IPS-18a (cell line): Measurements from ENCODE around the gene DDC.

Experiments used
- H3K27ac ChIP-seq: one replicate; pipeline ENCODE4 v1.5.1; 2013; ENCODE audit warnings: low read length
- H3K27me3 ChIP-seq: one replicate; pipeline ENCODE4 v1.6.1; 2013; ENCODE audit warnings: mild to moderate bottlenecking, low read length; ENCODE audit not compliant: control insufficient read depth, insufficient read depth
- H3K36me3 ChIP-seq: one replicate; pipeline ENCODE4 v1.6.1; 2013; ENCODE audit warnings: low read depth, low read length; ENCODE audit not compliant: control insufficient read depth
- H3K4me1 ChIP-seq: one replicate; pipeline ENCODE4 v1.6.1; 2013; ENCODE audit warnings: low read depth, low read length; ENCODE audit not compliant: control insufficient read depth
- H3K4me3 ChIP-seq: one replicate; pipeline ENCODE4 v1.5.1; 2013; ENCODE audit warnings: low read length
- H3K9ac ChIP-seq: one replicate; pipeline ENCODE4 v1.6.1; 2013; ENCODE audit warnings: mild to moderate bottlenecking, low read length, moderate library complexity
- H3K9me3 ChIP-seq: one replicate; pipeline ENCODE4 v1.6.1; 2013; ENCODE audit warnings: low read depth, low read length; ENCODE audit not compliant: control insufficient read depth

The DDC gene

DNA sequence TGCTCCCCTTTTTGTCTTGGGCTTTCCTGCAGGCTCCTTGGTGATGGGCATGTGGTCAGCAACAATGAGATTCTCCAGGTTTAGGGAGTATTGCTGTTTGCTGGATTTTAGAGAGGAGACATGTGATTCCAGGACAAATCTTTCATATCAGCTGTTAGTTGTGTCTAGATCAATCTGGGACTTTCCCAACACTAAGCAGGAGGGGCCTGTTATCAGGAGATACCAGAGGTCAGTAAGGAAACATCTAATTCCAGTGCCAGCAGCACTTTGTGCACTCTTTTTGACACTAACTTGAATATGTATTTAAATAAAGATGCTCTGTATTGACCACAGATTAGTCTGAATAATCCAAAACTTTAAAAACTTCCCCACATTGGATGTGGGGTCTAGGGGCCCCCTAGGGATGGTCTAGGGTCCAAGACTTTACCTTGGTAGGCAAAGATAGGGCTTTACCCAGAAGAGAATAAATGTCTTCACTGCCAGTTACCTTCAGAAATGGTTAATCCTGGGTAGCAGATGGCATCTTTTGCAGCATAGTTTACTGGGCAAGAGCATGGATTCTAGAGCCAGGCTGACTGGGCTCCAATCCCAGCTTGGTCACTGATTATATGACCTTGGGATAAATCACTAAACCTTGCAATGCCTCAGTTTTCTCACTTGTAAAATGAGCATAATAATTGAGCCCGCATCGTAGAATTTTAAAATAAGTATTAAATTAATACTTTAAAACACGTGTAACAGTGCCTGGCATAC lies 108.7 kb downstream of the DDC start:
- Histone ChIP-seq H3K27ac (no peak overlapping the region), H3K9ac (no peak overlapping the region), H3K27me3 (no peaks in the 10 kb centered on the region), H3K36me3 (no peaks in the 10 kb centered on the region), H3K9me3 (no peaks in the 10 kb centered on the region), H3K4me3 (no peak overlapping the region), H3K4me1 (no peaks in the 10 kb centered on the region)

DNA sequence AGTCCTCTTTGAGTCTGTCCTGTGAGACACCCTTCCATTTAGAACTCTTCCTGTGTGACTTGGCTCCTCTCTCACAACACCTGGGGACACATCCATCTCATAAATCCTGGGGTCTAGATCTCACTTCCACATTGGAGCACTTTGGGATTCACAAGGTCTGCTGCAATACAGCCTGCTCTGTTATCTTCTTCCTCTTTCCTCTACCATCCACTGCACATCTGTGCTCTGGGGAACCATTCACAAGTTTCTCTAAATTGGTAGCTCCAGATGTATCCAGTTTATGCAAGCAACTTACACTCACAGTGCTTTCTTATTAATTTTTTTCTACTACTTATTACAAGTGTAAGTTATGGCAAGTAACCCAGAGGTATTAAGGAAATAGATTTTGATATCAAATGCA lies 109.5 kb downstream of the DDC start:
- H3K9me3 ChIP-seq, result no peaks in the 10 kb centered on the region
- no peak overlapping the region for H3K4me3 ChIP-seq
- no peak overlapping the region for H3K27ac ChIP-seq
- no peak overlapping the region for H3K9ac ChIP-seq
- no peaks in the 10 kb centered on the region for H3K36me3 ChIP-seq
- no peaks in the 10 kb centered on the region for H3K4me1 ChIP-seq
- H3K27me3 ChIP-seq, result peaks cover 6% of the 10 kb centered on the region

GRCh38 chr7:50454968-50455367 lies 110.2 kb downstream of the DDC start:
- no peak overlapping the region for H3K27ac ChIP-seq
- H3K9me3 ChIP-seq, result no peaks in the 10 kb centered on the region
- H3K9ac ChIP-seq, result no peak overlapping the region
- H3K4me1 ChIP-seq, result no peaks in the 10 kb centered on the region
- no peaks in the 10 kb centered on the region for H3K36me3 ChIP-seq
- no peak overlapping the region for H3K4me3 ChIP-seq
- peaks cover 6% of the 10 kb centered on the region for H3K27me3 ChIP-seq

DNA sequence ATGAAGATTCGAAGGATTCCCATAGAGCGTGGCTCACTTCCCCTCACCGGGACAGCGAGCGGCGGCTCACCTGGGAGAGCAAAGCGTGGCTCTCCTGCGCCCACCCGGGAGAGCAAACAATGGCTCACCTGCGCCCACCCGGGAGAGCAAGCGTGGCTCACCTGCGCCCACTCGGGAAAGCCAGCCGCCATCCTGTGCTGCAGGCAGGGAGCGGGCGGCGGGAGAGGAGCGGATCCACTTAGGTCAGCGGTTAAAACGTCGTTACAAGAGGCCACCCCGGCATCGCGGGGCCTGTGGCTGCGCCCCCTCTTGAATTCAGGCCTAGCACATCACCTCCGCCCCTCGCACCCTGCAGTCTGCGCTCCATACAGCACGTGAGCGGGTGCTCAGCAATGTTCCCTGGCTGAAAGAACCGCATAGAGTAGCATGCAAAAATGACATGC lies 114.6 kb downstream of the DDC start:
- Histone ChIP-seq H3K27me3 (peaks cover 6% of the 10 kb centered on the region), H3K4me1 (peaks cover 8% of the 10 kb centered on the region), H3K9ac (no peak overlapping the region), H3K4me3 (peak overlapping the region; percentile 52), H3K9me3 (no peaks in the 10 kb centered on the region), H3K36me3 (peaks cover 7% of the 10 kb centered on the region), H3K27ac (no peak overlapping the region)

DNA sequence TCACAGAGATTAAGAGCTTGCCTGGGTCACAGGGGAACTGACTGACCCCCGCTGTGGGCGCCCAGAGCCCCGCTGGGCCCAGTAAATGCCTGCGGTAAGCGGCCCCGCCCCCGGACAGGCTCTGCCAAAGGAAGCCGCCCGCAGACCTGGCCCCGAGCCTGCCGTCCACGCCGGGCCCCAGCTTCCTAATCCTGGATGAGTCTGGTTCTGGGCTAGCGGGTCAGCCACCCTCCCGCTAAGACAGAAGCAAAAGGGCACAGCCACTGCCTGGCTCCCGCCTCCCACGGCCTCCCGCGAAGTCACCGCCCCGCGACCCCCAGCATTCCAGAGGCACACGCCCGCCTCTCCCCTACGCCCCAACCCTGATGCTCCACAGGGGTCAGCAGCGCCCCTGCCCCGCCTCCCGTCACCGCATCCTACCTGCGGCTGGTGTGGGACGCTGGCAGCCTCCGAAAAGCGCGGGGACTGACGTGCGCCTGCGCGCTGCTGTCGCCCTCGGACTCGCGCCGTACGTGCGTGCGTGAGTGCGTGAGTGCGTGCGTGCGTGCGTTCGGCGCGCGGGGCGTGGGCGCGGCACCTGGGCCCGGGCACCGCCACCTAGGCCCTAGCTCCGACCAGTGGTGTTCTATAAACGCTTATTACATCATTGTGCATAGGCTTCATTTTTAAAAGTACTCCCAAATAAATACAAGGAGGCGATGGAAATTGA lies 115.2 kb downstream of the DDC start, which contains the start of gene FIGNL1:
FIGNL1 (minus strand) TSS at position 470 of the 709 bp plus-strand sequence. CDS start 3,063 bp downstream, outside the sequence.
- Histone ChIP-seq H3K36me3 (peaks cover 7% of the 10 kb centered on the region), H3K9me3 (no peaks in the 10 kb centered on the region), H3K27ac (no peak within 1 kb of the TSS), H3K4me1 (peaks cover 8% of the 10 kb centered on the region), H3K9ac (peak within 1 kb of the TSS; percentile 31), H3K27me3 (peaks cover 6% of the 10 kb centered on the region), H3K4me3 (peak within 1 kb of the TSS; percentile 52)

GRCh38 chr7:50449501-50449880 lies 115.7 kb downstream of the DDC start:
- H3K4me1 ChIP-seq, result peaks cover 8% of the 10 kb centered on the region
- H3K9ac ChIP-seq, result peak overlapping the region; percentile 31
- no peak overlapping the region for H3K27ac ChIP-seq
- H3K4me3 ChIP-seq, result peak overlapping the region; percentile 52
- peaks cover 6% of the 10 kb centered on the region for H3K27me3 ChIP-seq
- peaks cover 7% of the 10 kb centered on the region for H3K36me3 ChIP-seq
- no peaks in the 10 kb centered on the region for H3K9me3 ChIP-seq

- H3K4me1 ChIP-seq, result peaks cover 8% of the 10 kb centered on the region
- H3K9ac ChIP-seq, result no peak overlapping the region
Measured at GRCh38 chr7:50448823-50449222, 116.4 kb downstream of the DDC start.

DNA sequence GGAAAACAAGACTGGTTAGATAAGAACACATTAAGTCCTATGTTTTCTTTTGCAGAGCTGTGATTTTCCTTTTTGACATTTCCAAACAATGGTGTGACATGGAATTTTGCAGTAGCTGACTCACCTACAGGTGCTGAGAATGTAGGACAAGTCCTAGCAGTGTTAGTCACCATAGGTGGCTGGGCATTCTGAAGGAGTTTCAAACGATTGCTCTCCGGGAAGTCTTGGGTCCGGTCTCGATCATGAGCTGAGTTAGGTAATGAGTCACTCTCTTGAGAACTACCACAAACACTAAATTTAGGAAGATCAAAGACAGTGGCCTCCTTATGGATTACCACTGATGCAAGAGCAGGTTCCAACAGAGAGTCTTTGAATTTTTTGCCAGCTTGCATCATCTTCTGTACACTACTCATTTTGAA lies 118.7 kb downstream of the DDC start:
- Histone ChIP-seq H3K4me1 (peaks cover 8% of the 10 kb centered on the region), H3K9me3 (no peaks in the 10 kb centered on the region), H3K4me3 (no peak overlapping the region), H3K9ac (no peak overlapping the region), H3K27me3 (peaks cover 6% of the 10 kb centered on the region), H3K36me3 (peaks cover 7% of the 10 kb centered on the region), H3K27ac (no peak overlapping the region)

More at GRCh38 chr7:50448823-50449222, 116.4 kb downstream of the DDC start:
- Histone ChIP-seq H3K4me3 (no peak overlapping the region), H3K27me3 (peaks cover 6% of the 10 kb centered on the region), H3K9me3 (no peaks in the 10 kb centered on the region), H3K27ac (no peak overlapping the region), H3K36me3 (peaks cover 7% of the 10 kb centered on the region)

DNA sequence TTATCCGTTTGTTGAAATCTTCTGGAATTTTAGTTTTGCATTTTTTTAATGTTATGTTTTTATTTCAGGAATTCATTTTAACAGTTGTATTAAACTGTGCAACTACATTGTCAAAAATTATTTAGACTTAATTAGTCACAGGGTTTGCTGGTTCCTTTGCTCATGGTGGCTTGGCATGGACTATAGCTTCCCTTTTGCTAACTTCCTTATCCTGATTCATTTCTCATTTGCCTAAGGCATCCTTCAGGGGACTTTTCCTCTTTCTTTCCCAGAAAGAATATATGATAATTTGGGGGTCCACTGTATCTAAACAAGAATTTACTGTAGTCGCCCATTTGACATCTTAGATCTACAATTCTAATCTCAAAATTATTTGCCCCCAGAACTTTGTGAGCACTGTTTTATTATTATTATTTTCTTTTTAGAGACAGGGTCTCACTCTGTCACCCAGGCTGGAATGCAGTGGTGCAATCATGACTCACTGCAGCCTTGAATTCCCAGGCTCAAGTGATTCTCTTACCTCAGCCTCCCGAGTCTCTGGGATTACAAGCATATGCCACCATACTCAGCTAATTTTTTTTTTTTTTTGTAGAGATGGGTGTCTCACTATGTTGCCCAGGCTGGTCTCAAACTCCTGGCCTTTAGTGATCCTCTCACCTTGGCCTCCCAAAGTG lies 128.9 kb downstream of the DDC start:
- H3K4me1 ChIP-seq, result no peaks in the 10 kb centered on the region
- H3K4me3 ChIP-seq, result no peak overlapping the region
- no peaks in the 10 kb centered on the region for H3K9me3 ChIP-seq
- H3K27ac ChIP-seq, result no peak overlapping the region
- H3K9ac ChIP-seq, result no peak overlapping the region
- no peaks in the 10 kb centered on the region for H3K27me3 ChIP-seq
- no peaks in the 10 kb centered on the region for H3K36me3 ChIP-seq

DNA sequence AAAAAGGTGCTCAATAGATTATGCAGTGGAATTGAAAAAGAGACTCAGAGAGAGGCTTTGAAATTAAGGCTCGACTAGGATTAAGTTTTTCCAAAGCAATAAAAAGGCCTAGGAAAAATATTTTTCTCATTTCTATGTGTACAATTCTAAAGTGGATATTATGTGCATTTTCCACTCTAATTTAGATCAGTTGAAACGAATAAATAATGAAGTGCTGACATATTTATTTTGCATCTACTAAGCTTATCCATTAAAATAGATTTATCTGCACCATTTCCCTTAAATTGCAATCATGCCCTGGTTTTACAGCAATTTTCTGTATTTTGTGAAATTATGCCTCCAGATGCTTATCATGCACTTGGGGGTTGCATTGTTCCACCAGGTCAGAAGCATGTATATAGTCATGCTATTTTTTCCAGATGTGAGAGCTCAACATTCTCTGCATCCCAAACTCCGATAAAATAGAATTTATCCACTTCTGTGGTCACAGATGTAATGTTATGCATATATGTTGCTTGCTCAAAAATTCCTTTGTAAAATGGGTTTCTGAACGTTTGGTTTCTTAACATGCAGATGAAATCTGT lies 133.4 kb downstream of the DDC start:
- Histone ChIP-seq H3K4me3 (no peak overlapping the region), H3K27ac (no peak overlapping the region), H3K4me1 (no peaks in the 10 kb centered on the region), H3K9me3 (no peaks in the 10 kb centered on the region), H3K36me3 (no peaks in the 10 kb centered on the region), H3K9ac (no peak overlapping the region), H3K27me3 (no peaks in the 10 kb centered on the region)

- Histone ChIP-seq H3K4me1 (no peaks in the 10 kb centered on the region), H3K4me3 (no peak overlapping the region), H3K9me3 (no peaks in the 10 kb centered on the region), H3K27ac (no peak overlapping the region), H3K36me3 (no peaks in the 10 kb centered on the region), H3K9ac (no peak overlapping the region), H3K27me3 (no peaks in the 10 kb centered on the region)
Measured at GRCh38 chr7:50431316-50431715, 133.9 kb downstream of the DDC start.
